Stimulated activated CD4-positive, alpha-beta T cell treated with anti-CD3 and anti-CD28 coated beads, TNF-alpha, amount 100 ng/mL, for 1 hour (primary cell): ENCODE results near the gene EML3.
"Not testable (repeated sequence)": the region's sequence is repeated elsewhere in the genome, so short reads cannot be mapped to it uniquely, and the experiment has no call there.

Source experiments
- DNase-seq, 3 donors: peaks; one replicate each; pipeline ENCODE4 v3.0.0-alpha.2; 2020; ENCODE audit warnings: low read depth in 3 of 3, low spot score in 1 of 3

The EML3 gene

DNA sequence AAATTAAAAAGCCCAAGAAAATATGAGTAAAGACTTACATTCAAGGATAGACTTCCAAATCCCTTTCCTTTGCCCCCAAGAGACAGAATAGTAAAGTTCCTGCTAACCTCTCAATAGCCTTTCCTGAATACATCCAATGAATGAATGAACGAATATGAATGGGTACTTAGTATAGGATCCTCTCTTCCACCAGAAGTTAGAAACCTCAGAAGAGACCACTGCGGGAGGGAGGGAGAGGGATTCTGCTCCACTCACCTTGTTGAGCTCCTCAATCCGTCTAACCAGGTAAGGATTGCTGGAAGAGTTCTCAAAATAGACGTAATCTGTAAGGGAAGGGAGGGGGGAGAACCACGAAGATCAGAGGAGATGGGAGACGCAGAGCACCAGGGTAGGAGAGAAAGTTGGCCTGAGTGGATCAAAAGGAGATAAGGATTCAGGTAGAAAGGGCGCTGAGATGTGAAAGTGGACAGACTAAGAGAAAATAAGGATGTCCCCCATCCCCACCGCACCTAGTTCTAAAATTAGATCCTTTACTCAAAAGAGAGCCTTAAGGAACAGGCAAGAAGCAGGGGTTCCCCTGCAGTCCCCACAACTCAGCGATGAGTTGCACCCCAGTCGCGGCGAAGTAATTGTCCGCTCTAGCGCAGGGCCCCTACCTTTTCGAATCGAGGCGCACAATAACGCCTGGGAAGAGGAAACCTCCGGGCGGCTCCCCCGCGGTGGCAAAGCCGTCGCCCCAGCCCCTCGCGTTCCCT lies 12.0 kb downstream of the EML3 start:
- no peak for DNase-seq

DNA sequence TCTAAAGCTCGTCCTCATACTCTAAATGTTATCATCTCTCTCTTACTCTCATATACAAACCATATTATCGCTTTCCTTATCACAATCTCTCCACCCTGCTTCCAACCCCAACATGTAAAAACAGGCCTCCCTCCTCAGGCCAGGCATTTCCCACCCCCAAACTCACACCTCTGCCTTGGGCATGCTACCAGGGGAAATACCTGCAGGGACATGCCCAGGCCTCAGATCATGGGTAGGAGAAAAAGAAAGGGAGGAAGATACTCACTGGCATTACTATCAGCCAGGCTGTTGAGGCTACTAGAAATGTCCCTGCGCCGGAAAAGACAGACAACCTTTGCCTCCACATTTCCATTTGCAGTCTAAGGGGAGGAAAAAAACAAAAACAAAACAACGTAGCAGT lies 12.7 kb downstream of the EML3 start:
- no peak for DNase-seq

DNA sequence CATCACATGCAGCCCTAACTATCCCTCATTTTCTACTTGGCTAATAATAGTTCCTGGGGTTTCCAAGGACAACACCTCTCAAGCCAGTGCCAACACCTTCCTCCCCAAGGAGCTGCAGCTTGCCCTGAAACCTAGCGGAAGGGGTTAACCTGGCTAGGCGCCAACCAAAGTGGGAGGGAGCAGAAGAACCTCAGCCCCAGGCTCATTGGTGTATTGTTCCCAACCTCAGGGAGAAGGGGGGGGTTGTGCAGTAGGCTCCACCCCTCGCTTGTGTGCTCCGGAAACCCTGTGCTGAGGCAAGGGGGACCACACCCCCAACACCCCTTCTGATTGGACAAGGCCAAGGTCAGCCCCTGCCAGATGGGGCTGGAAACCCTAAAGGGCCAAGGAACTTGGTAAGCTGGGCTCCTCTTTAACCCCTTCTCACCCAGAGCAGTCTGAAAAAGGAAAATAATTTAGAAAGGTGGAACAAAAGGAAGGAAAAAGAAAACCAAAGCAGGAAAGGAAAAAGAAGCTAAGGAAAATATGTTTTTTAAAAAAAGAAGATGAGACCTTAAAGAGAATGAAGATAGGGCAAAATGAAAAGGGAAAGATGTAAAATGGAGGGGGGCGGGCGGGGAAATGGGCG lies 13.4 kb downstream of the EML3 start:
- peak; percentile 84 to 94 (median 89) for DNase-seq

DNA sequence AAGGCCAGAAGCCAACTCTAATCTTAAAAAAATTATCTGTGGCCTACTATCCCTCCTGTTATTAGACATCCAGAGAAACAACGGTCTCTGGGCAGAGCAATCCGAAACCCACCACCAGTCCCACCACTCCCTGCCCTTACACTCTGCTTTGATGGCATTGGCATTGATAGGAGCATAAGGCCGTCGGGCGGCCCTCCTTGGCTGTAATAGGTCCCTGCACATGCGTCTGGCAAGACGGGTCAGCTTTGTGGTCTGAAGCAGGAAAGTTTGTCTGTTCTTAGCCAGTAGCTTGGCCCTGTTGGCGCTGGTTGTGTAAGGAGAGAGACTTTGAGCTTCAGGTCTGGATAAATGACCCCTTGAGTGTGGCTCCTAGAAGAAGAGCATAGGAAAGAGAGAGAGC lies 17.5 kb downstream of the EML3 start:
- DNase-seq: no peak

DNA sequence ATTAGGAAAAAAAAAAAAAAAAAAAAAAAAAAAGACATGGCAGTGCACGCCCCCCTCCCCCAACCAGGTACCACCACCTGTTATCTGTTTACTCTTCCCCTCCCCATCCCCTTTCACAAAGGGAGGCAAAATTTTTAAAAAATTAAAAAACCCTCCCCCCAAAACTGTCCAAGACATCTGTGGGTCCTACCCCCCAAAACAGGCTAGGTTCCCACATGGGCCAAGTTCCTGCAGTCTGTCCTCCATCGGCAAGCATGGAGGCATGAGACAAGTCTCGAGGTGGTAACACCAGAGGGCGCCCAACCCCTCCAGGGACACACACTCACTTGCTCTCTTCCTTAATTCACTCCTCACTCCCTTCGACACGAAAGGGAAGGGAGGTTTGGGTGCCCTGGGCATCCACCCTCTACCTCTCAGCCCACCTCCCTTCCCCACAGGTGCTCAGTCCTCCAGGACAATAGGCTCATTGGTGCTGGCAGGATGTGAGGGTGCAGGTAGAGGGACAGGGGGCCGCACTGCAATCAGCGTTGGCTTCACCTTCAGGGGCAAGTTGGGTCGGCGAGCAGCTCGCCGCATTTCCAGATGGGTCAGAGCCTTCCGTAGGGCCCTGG lies 19.0 kb downstream of the EML3 start:
- peak; percentile 52 to 59 (median 56) for DNase-seq

DNA sequence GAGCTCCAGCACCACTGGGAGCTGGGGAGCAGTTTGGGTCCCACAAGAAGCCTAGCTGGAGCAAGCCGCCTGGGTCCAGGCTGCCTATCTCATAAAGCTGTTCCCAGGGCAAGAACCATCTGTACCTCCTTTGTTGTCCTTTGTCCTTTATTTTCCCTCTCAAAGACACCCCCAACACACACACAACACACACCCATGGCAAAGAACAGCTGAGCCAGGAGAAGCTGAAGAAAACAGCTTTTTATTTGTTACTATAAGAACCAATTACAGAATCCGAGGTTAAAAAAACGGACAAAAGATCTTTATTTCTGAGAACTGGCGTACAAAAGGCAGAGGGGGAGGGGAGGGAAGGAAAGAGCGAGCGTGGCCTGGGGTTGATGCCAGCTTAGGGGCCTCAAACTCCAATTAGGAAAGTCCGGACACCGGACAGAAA lies 19.6 kb downstream of the EML3 start:
- no peak for DNase-seq

DNA sequence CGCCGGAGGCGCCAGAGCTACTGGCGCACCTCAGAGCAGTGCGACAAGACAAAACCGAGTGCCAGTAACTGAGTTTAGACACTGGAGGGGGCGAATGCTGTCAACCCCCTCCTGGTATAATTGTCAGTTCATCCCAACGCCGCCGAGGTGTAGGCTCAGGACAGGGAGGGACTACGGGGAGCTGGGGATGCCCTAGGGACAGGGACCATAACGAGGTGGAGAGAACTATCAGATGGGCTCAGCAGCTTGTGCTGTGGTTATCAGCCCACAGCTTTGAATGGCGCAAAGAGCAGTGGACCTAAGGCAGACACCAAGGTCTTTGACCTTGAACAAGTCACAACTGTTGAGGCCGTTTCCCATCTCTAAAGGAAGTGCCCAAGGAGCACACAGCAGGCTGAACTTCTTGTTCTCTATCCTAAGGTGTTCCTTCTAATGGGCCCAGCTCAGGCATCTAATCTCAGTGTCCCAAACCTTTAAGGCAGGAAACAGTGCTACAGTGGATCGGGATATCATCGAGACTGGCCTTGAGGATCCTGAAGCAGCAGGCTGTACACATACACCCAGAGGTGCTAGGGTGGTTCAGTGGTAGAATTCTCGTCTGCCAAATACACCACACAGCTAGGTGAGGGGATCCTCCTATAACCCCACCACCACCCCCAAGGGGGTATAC lies 20.3 kb downstream of the EML3 start:
- DNase-seq: no peak

DNA sequence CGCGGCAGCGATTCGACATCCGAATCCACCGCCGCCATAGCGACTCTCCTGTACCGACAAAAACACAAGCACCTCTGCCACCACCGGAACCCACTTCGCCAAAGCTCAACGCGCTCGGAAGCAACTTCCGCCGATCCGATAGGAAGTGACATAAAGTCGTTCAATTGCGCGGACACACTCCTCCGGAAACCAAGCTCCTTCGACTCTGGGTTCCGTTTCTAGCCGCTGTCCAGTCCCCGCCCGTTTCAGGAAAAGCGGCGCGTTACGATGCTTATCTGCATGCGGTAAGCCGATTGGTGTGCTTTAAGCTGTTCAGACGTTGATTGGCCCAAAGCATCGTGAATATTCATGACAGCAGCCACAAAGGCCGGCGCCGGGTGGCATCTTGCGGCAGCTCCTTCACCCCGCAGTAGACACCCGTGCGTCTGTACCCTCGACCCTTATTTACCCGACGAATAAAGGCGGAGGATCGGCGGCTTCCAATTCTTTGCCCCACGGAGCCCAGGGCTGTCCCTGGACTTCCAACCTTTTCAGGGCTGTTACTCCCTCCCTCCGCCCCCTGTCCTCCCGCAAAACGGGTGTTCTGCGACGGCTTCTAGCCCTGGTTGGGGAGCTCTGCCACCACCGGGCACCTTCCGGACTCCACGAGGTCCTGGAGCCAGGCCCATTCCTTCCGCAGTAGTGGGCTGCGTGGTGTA lies 21.0 kb downstream of the EML3 start, which contains the start of gene TUT1:
TSS of gene TUT1 (minus strand) at position 76 of the 698 bp plus-strand sequence. CDS start at position 38, 38 bp downstream.
- DNase-seq: peak; percentile 85 to 96 (median 94)

DNA sequence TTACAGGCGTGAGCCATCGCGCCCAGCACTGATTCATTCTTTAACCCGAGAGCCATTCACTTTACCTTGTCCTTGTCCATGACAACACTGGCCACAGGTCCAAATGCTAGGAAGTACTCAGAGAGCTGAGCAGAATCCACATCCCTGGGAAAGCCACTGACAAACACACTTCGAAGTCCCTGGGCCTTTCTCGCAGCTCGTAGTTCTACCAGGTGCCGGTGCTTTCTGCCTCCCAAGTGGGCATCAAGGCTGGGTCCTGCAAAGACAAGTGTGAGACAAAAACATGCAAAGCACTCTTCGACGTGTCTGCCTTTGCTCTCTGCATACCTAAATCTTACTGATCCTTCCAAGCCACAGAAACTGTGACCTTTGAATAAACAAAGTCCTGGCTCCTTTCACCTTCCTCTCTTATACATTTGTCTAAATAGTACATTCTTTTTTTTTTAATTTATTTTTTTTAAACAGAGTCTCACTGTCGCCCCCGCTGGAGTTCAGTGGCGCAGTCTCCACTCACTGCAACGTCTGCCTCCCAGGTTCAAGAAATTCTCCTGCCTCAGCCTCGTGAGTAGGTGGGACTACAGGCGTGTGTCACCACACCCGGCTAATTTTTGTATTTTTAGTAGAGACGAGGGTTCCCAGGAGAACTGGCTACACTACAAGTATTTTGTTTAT lies 23.5 kb downstream of the EML3 start:
- no peak for DNase-seq

DNA sequence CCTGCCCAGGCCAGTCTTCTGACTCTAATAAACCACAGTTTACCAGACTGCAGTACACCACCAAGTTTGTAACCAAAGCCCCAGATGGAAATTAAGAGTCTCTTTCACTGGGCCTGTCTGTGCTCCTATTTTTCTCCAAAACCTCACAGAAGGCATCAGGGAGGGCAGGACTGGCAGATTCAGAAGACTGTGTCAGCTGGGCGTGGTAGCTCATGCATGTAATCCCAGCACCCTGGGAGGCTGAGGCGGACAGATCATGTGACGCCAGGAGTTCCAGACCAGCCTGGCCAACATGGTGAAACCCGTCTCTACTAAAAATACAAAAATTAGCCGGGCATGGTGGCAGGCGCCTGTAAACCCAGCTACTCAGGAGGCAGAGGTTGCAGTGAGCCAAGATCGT lies 27.2 kb downstream of the EML3 start:
- DNase-seq: not testable (repeated sequence)

DNA sequence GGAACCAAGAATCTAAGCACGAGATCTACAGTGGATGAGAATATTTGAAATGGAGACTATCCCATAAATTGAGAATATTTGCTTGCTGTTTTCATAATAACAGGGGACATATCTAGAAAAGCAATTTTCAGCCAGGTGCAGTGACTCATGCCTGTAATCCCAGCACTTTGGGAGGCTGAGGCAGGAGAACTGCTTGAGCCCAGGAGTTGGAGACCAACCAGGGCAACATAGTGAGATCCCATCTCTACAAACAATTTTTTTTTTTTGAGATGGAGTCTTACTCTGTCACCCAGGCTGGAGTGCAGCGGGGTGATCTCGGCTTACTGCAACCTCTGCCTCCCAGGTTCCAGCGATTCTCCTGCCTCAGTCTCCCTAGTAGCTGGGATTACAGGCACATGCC lies 30.8 kb downstream of the EML3 start:
- DNase-seq: not testable (repeated sequence)

DNA sequence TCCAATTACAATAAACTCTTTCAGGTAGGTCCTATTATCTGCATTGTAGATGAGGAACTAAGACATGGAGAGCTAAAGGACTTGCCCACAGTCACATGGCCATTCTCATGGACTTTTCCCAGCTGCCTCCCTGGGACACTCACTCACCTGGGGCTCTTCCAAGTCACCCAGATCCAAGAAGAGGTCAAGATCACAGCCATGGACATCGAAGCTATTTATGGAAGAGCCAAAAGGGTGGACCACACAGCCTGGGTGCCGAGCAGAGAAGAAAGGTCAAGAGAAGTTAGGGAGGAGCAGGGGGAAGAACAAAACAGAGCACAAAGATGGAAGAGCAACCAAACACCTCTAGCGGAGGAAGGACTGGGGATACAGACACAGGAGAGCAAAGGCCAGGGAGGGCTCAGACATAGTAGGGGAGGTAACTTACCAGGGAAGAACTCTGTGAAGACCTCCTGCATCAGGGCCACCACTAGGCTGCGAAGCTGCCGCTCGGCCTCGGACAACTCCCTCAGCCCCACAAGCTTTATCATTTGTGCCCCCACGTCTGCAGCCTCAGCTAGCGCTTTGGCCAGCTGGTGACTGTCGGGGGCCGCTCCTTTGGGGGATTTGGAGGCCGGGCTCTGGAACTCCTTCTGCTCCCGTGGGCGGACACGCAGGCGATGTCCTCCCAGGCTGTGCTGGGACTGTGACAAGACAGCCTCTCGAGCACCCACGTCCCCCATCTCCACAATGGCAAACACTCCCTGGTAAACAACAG lies 31.4 kb downstream of the EML3 start:
- no peak for DNase-seq

DNA sequence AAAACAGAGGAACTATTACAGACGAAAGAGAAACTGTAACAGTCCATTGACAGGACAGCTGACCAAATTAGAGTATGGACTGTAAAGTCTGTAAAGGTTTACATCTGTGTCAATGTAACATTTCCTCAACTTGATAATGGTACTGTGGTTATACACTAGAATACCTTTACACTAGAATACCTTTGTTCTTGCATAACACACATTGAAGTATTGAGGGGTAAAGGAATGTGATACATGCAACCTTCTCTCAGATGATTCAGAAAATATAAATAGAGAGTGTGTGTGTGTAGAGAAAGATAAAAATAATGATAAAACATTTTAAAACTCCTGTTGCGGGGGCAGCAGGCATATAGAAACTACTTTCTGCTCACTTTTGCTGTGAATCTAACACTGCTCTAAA lies 33.3 kb downstream of the EML3 start:
- DNase-seq: no peak

DNA sequence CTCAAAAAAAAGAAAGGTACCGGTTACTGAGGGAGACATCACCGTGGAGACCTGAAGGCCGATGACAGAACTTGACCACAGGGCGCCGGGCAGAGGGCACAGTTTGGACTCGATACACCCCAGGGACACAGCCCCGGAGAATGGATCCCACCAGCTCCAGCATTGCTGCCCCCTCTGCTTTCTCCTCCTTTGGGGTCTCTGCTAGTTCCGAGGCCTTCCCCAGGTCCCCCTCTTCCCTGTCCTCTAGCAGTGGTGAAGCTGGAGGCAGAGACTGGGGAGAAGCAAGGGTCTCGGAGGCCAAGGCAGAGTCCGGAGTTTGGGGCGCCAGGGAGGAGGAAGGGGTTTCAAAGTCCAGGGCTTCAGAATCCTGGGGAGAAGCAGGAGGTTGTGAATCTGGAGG lies 34.0 kb downstream of the EML3 start:
- DNase-seq: no peak

DNA sequence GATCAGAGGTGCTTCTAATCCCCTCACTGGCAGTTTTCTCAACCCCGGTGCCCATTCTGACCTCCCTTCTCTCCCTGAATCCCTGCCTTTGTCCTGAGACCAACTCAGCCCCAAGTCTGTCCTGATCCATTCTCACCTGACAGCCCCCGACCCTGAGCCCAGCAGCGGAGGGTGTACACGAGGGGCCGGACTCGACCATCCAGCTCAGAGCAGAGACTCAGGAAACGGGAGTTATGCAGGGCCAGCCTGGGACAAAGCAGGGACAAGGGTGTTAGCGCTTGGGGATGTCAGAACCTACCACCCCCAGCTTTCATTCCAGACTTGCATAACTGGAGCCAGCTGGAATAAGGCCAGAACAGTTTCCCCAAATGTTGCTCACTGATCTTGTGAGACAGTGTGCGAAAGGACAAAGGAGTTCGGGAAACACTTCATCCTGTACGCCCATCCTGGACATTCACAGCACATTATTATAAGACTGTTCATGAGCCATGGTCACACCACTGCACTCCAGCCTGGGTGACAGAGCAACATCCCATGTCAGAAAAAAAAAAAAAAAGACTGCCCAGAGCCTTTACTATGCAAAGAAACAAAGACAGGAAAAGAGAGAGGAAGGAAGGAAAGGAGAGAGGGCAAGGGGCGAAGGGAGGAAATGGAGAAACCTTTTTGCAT lies 35.4 kb downstream of the EML3 start:
- no peak for DNase-seq

DNA sequence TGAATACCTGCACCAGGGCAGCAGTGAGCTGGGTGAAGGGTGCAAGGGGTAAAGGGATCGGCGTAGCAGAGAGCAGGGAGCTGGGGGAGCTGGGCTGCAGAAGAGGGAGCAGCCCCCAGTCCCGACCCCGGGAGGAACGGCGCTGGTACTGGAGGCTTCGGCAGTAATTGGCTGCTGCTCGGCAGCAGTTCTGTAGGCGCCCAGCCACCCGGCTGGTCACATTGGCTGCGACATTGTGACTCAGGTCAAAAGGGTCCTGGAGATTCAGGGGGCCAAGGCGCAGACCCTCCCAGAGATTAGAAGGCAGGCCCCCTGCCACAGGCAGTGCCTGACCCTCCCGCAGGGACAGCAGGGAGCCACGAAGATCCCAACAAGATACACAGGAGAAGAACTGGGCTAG lies 36.7 kb downstream of the EML3 start:
- no peak for DNase-seq

DNA sequence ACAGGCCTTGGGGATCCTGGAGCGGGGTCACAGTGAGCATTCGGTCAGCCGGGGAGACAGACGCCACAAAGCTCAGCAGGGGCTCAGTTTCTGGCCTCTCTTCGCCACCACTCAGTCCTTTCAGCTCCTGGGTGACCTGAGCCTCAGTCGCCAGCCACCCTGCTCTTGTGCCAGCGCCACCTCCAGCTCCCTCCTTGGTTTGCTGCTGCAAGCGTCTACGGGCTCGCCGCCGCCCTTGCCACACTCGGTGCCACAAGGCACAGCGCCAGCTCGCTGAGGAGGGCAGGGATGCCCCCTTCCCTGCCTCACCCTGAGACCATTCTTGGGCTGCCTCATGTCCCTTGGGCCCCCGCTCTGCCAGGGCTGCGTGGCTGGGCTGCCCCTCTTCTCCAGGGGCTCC lies 37.4 kb downstream of the EML3 start:
- no peak for DNase-seq

DNA sequence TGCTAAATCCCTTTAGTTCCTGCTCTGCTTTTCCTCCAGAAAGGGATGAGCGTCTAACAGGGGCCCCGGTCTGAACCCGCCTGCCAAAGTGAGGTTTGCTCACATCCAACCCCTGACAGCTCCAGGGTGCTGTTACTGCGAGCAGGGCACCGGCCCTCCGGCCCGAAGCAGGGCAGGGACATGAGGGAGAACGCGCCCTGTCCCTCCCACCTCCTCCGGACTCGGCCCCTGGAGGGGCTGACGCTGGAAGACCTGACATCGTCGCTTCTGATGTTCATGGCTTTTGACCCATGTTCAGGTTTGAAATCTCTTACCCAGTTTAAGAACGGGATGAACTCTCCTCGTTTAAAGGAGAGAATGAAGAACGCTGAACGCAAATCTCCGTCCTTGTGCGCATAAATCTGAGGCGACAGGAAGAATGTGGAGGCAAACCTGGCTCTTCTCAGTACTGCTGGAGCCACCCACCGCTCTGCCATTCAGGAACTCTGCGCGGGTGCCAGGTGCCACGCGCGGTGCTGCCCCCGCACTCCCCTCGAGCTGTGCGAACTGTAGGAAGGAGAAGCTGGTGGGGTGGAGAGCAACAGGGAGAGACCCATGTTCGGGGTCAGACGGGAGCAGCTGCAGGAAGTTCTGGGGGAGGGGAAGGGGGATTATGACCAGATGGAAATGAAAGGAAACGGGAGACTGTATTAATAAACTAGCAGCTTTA lies 38.1 kb downstream of the EML3 start:
- DNase-seq: no peak
